Mesothelial cell of epicardium (in vitro differentiated cells): ENCODE data around the gene CLOCK. TPM values are rescaled to one million over a fixed set of nuclear protein-coding genes. Genes with fewer than 3 reads are reported as not detected.

Source experiments
- DNase-seq, 2 experiments: peaks; one replicate each; pipeline ENCODE4 v3.0.0; 2021; ENCODE audit warnings: low spot score in 2 of 2; ENCODE audit not compliant: unreplicated experiment in 2 of 2
- H3K27ac Mint-ChIP-seq: 2 replicates; pipeline ENCODE4 v1.8.0; 2021; ENCODE audit warnings: mixed read lengths
- H3K27me3 Mint-ChIP-seq: 2 replicates; pipeline ENCODE4 v1.8.0; 2021; ENCODE audit warnings: low read depth, mixed read lengths
- H3K36me3 Mint-ChIP-seq: 2 replicates; pipeline ENCODE4 v1.8.0; 2021; ENCODE audit warnings: mixed read lengths
- H3K4me1 Mint-ChIP-seq: 2 replicates; pipeline ENCODE4 v1.8.0; 2021; ENCODE audit warnings: mixed read lengths
- H3K4me3 Mint-ChIP-seq: 2 replicates; pipeline ENCODE4 v1.8.0; 2021; ENCODE audit warnings: mild to moderate bottlenecking, moderate library complexity, mixed read lengths
- H3K9me3 Mint-ChIP-seq: 2 replicates; pipeline ENCODE4 v1.8.0; 2021; ENCODE audit warnings: mixed read lengths
- total RNA-seq: library from RNA; stranded (reverse); gene quantifications from 3 replicates; pipeline ENCODE4 v1.2.1, GENCODE V29; 2021
- TF ChIP-seq, protein P1 (sequence below): fragments of 200-600 bp; sonication (generic); IDR thresholded peaks from one replicate; pipeline ENCODE4 v1.5.0; 2021; ENCODE audit warnings: antibody characterized with exemption; ENCODE audit not compliant: unreplicated experiment

Gene CLOCK
- total RNA-seq, 1 donor from 2014 or later, result 19.8 TPM

GRCh38 chr4:55445921-55446577, 100.7 kb downstream of the CLOCK start:
- peaks cover 10% of the 10 kb centered on the region for H3K4me1 Mint-ChIP-seq
- H3K27ac Mint-ChIP-seq, result no peak overlapping the region
- H3K27me3 Mint-ChIP-seq, result no peaks in the 10 kb centered on the region
- H3K9me3 Mint-ChIP-seq, result no peaks in the 10 kb centered on the region
- TF ChIP-seq, protein P1, sequence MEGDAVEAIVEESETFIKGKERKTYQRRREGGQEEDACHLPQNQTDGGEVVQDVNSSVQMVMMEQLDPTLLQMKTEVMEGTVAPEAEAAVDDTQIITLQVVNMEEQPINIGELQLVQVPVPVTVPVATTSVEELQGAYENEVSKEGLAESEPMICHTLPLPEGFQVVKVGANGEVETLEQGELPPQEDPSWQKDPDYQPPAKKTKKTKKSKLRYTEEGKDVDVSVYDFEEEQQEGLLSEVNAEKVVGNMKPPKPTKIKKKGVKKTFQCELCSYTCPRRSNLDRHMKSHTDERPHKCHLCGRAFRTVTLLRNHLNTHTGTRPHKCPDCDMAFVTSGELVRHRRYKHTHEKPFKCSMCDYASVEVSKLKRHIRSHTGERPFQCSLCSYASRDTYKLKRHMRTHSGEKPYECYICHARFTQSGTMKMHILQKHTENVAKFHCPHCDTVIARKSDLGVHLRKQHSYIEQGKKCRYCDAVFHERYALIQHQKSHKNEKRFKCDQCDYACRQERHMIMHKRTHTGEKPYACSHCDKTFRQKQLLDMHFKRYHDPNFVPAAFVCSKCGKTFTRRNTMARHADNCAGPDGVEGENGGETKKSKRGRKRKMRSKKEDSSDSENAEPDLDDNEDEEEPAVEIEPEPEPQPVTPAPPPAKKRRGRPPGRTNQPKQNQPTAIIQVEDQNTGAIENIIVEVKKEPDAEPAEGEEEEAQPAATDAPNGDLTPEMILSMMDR, result no peak
- DNase-seq, result no peak
- H3K4me3 Mint-ChIP-seq, result no peak overlapping the region
- H3K36me3 Mint-ChIP-seq, result peaks cover 18% of the 10 kb centered on the region

DNA sequence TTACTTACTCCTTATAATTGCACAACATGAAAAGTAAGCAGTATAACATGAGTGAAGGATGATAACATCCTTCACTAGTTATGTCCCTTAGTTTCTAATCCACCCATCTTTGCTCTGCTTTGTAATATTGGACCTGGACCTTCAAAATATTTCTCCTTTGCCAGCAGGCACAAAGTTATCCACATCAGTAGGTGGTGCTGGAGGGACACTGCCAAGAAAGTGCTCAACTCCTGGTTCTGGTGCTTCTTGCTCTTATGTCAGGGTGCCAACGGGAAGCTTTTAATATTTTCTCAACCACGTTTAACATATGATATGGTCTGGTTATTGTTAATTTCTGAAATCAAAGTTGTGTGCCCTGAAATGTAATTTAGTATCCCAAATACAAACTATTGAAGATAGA, 101.9 kb downstream of the CLOCK start:
- H3K9me3 Mint-ChIP-seq, result no peaks in the 10 kb centered on the region
- no peak overlapping the region for H3K27ac Mint-ChIP-seq
- no peak for DNase-seq
- H3K4me3 Mint-ChIP-seq, result no peak overlapping the region
- TF ChIP-seq, protein P1, result no peak
- H3K27me3 Mint-ChIP-seq, result no peaks in the 10 kb centered on the region
- H3K4me1 Mint-ChIP-seq, result peaks cover 10% of the 10 kb centered on the region
- peaks cover 19% of the 10 kb centered on the region for H3K36me3 Mint-ChIP-seq

- H3K9me3 Mint-ChIP-seq, result no peaks in the 10 kb centered on the region
- H3K36me3 Mint-ChIP-seq, result peaks cover 28% of the 10 kb centered on the region
- no peak overlapping the region for H3K4me3 Mint-ChIP-seq
- TF ChIP-seq, protein P1, result no peak
- H3K27me3 Mint-ChIP-seq, result no peaks in the 10 kb centered on the region
- H3K27ac Mint-ChIP-seq, result no peak overlapping the region
- peaks cover 3% of the 10 kb centered on the region for H3K4me1 Mint-ChIP-seq
- DNase-seq, result no peak
Measured at GRCh38 chr4:55442541-55442940, 104.2 kb downstream of the CLOCK start.

DNA sequence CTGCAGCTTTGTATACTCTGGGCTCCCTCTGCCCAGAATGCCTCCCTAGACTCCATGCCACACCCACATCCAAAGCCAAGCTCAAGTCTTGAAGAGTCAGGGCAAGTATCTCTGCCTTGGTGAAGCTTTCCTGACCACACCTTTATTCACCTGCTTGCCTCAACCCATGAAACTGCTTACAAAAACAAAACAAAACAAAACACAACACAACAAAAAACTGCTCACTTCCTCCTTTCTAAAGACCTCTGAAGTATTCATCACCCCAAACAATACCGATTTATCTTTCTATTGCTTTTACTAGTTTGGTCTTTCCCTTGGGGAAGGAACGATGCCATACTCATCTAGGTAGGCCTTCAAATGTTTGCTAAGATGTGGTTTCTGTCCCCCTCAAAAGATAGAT, 105.9 kb downstream of the CLOCK start:
- TF ChIP-seq, protein P1, result no peak

GRCh38 chr4:55439023-55439422, 107.7 kb downstream of the CLOCK start:
- H3K27ac Mint-ChIP-seq, result no peak overlapping the region
- TF ChIP-seq, protein P1, result no peak
- no peaks in the 10 kb centered on the region for H3K27me3 Mint-ChIP-seq
- H3K9me3 Mint-ChIP-seq, result no peaks in the 10 kb centered on the region
- no peaks in the 10 kb centered on the region for H3K4me1 Mint-ChIP-seq
- H3K4me3 Mint-ChIP-seq, result no peak overlapping the region
- H3K36me3 Mint-ChIP-seq, result peaks cover 37% of the 10 kb centered on the region
- DNase-seq, result no peak

More for the DNA sequence above, 105.9 kb downstream of the CLOCK start:
- Mint-ChIP-seq H3K36me3 (peaks cover 28% of the 10 kb centered on the region), H3K9me3 (no peaks in the 10 kb centered on the region), H3K4me1 (no peaks in the 10 kb centered on the region), H3K27ac (no peak overlapping the region), H3K27me3 (no peaks in the 10 kb centered on the region), H3K4me3 (no peak overlapping the region)
- DNase-seq, result no peak

DNA sequence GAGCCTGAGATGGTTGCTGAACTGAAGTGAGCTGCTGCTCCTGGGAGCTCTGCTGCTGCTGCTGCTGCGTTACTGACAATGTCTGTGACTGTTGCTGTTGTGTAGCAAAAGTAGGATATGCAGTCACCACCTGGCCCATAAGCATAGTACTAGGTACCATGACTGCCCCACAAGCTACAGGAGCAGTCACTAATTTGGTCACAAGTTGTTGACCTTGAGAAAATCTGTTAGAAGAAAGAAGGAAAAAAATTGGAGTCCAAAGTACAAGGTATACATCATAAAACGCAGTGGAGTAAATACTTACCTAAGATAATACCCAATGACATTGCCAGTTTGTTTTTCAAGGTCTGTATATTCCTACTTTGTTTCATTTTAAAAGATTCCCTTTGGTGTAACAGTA, 108.4 kb downstream of the CLOCK start:
- no peaks in the 10 kb centered on the region for H3K9me3 Mint-ChIP-seq
- peaks cover 37% of the 10 kb centered on the region for H3K36me3 Mint-ChIP-seq
- H3K27ac Mint-ChIP-seq, result no peak overlapping the region
- TF ChIP-seq, protein P1, result no peak
- H3K4me1 Mint-ChIP-seq, result no peaks in the 10 kb centered on the region
- H3K4me3 Mint-ChIP-seq, result no peak overlapping the region
- no peaks in the 10 kb centered on the region for H3K27me3 Mint-ChIP-seq
- no peak for DNase-seq
